HG02623 (cell line): Measurements from ENCODE around the gene ILKAP.

Source experiments
- ATAC-seq: cut with Tn5 transposase; IDR thresholded peaks from one replicate; pipeline ENCODE4 v1.9.1; 2021; ENCODE audit warnings: moderate library complexity; ENCODE audit not compliant: unreplicated experiment

Gene ILKAP

DNA sequence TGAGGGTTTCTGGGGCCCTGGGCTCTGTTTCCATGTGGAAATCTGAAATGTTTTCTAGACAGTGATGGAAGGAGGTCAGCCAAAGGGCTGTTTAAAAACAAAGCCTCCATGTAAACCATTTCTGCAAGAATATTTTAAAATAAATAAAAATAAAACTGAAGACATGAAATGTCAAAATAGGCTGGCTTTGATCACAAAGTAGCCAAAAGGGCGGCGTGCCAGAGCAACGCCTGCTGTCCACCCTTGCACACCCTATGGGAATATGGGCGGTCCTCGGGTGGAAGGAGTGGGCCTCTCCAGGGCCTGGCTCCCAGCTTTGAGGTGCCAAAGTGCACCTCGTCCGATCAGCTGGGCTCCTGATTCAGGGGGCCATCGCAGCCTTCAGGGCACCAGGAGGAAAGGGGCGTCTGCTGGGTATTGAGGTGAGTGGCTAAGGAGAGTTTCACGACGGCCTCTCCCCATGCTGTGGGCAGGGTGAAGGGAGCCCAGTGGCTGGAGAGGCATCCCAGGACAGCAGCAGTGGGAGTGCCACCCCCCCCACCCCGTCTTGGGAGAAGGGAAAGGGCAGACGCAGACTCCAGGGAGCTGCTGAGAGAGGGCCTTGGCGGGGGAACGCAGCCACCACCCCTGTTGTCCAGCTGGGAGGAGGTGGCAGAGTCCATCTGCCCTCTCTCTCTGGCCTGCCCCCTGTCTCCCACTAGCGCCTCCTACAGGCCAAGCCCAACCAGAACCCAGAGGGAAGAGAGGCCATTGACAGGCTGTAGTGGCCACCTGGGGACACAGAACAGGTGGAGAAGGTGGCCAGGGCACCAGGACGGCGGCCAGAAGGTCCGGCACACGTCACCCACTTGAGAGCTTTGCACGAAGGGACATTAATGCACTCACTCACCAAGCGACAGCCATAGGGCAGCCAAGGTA, 50.5 kb downstream of the ILKAP start:
- no peak for ATAC-seq

- ATAC-seq = no peak
Observed at GRCh38 chr2:238151628-238152235, 51.8 kb downstream of the ILKAP start.

GRCh38 chr2:238151205-238151604, 52.3 kb downstream of the ILKAP start:
- ATAC-seq = no peak

GRCh38 chr2:238150686-238151085, 52.8 kb downstream of the ILKAP start:
- ATAC-seq = no peak

DNA sequence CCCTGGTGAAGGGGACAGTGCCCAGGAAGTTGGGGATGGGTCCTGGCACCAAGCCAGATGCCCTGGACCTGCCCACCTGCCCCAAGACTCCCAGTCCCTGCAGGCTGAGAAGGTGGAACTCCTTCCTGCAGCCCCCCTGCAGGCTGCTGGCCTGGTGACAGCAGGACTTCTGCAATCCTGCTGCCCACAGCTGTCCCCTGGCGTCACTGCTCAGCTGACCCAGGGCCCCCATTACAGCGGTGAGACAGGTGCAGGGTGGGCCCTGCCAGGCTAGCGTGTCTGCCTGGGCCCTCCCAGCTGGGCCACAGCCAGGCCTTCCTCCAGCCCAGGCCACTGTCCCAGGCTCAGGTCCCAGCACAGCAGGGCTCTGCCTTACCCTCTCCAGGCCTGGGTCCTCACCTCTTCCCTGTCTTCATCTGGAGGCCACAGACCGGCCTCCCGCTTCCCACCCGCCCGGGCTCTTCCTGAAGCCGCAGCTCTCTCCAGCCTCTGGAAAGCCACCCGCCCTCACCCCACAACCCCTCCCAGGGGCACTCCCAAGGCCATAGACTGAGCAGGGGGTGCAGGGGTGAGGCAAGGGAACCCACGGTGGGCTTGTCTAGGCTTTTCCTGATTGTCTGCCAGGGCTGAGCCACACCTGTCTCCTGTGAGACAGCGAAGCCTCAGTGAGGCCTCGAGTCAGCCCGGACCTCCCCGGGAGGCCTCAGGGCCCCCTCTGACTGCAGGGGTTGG, 53.5 kb downstream of the ILKAP start:
- no peak for ATAC-seq

DNA sequence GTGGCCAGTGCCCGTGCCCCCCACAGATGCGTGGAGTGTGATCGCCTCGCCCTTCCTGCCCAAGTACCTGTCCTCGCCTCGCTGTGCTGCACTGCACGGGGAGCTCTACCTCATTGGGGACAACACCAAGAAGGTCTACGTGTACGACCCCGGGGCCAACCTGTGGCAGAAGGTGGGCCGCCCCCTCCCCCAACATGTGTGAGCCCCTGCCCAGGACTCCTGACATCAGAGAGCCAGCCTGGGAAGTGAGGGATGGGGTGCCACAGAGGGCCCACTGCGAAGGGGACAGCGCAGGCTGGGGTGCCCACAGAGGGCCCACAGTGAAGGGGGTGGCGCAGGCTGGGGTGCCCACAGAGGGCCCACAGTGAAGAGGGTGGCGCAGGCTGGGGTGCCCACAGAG, 54.5 kb downstream of the ILKAP start:
- ATAC-seq = no peak

GRCh38 chr2:238146884-238147544, 56.5 kb downstream of the ILKAP start:
- ATAC-seq = no peak

DNA sequence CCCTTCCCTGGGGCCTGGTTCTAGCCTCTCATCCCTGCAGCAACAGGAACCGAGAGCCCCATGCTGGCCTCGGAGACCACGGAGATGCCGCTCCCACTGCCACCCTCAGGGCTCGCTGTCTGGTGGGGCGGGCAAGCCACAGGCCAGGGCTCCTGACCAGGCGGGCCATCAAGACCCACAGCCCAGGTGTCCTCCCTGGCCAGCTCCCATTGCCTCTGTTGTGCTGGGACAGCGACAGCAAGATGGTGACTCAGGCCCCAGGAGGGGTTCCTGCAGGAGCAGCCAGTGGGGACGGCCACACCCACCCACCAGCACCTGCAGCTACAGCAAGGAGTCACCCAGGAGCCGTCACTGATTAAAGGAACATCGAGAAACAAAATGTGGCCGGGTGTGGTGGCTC, 57.6 kb downstream of the ILKAP start:
- no peak for ATAC-seq

- ATAC-seq = no peak
Observed at GRCh38 chr2:238145046-238145445, 58.4 kb downstream of the ILKAP start.

DNA sequence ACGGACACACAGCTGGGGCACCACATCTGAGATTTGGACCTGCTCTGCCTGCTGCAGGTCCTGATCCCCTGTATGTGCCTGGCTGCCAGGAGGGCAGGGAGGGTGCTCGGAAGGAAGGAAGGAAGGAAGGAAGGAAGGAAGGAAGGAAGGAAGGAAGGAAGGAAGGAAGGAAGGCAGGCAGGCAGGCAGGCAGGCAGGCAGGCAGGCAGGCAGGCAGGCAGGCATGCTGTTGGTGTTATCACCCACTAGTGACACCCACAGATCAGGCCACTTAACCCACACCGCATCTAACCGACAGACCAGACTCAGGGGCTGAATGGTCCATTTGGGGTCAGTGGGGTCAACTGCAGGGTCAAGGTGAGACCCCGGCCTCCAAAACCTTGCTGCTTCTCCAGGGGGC, 59.2 kb downstream of the ILKAP start:
- ATAC-seq = no peak

GRCh38 chr2:238143239-238143951, 60.1 kb downstream of the ILKAP start:
- no peak for ATAC-seq

- ATAC-seq = no peak
Observed at GRCh38 chr2:238142382-238143205, 60.9 kb downstream of the ILKAP start.

- no peak for ATAC-seq
Observed at GRCh38 chr2:238141541-238142318, 61.8 kb downstream of the ILKAP start.

DNA sequence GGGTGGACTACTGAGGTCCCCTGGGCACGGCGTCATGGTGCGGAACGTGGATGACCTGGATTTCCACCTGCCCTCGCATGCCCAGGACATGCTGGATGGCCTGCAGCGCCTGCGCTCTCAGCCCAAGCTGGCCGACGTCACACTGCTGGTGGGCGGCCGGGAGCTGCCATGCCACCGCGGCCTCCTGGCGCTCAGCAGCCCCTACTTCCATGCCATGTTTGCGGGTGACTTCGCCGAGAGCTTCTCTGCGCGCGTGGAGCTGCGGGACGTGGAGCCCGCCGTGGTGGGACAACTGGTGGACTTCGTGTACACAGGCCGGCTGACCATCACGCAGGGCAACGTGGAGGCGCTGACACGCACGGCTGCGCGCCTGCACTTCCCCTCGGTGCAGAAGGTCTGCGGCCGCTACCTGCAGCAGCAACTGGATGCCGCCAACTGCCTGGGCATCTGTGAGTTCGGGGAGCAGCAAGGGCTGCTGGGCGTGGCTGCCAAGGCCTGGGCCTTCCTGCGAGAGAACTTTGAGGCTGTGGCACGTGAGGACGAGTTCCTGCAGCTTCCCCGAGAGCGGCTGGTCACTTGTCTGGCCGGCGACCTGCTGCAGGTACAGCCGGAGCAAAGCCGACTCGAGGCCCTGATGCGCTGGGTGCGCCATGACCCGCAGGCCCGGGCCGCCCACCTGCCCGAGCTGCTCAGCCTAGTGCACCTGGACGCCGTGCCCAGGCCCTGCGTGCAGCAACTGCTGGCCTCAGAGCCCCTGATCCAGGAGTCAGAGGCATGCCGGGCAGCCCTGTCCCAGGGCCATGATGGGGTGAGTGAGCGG, 62.6 kb downstream of the ILKAP start:
- ATAC-seq = no peak

DNA sequence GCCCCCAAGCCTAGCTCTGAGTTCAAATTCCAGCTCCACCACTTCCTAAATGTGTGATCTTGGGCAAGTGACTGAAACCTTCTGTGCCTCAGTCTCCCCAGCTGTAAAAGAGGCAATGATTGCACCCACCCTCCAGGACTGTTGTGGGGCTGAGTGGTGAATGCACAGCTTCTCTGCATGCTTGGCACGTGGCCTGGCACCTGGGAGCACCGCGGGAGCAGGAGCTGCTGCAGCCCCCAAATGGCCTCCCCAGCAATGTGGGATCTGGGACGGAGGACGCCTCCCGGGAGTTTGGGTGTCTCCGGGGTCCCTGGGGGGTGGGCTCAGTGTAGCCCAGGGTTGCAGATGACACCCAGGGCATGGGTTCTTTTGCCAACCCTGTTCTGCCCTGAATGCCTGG, 63.5 kb downstream of the ILKAP start:
- ATAC-seq = no peak

- ATAC-seq = no peak
Observed at GRCh38 chr2:238139196-238140039, 64.1 kb downstream of the ILKAP start.
